Measurements from ENCODE around the gene LSM14A.

Gene LSM14A

DNA sequence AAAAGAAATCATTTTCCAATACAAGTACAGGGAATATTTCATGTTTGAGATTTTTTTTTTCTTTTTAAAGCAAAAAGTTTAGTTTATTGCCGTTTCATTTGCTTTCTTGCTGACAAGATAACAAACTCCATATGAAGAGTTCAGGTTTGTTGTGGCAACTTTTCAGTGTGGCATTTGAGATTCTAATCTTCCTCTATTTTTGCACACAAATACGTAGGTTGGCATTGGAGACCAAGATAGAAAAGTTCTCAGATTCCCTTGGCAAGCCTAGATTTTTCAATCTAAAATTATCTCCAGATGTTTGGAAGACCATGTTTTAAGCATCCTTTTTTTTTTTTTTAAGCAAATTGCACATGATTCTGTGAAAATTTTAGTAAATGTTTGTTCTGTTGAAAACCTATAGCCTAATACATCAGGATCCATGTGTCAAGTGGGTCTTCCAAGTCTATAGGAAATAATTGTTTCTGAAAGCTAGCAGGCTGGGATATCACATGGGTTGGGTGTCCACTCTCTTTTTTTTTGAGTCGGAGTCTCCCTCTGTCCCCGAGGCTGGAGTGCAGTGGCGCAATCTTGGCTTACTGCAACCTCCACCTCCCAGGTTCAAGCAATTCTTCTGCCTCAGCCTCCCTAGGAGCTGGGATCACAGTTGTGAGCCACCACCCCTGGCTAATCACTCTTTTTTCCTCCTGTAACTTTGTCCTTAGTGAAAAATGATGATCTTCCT lies 84.7 kb downstream of the LSM14A start:
- no peak for DNase-seq (ENCODE audit: low read depth)

GRCh38 chr19:34257559-34257924 lies 85.2 kb downstream of the LSM14A start:
- DNase-seq (ENCODE audit: low read depth): no peak

- no peak for DNase-seq (ENCODE audit: low read depth)
These were observed 87.2 kb downstream of the LSM14A start for GRCh38 chr19:34259367-34260095.

DNA sequence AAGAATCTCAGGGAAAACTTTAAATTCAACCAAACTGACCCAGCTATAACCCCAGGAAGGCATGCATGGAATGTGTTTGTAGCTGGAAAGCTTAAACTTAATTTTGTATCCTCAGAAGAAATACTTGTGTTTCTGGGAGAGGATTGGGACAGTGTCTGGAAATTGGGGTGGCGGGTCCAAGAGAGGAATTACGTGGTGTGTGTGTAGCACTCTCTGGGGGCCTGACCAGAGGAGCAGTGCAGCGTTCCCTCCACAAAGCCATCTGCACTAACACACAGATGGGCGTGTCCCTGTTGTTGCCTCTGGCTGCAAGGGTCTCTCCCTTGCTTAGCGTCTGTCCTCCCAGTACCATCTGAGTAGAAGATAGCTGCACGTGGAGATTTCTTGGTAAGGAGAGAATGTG lies 88.5 kb downstream of the LSM14A start:
- no peak for DNase-seq (ENCODE audit: low read depth)

DNA sequence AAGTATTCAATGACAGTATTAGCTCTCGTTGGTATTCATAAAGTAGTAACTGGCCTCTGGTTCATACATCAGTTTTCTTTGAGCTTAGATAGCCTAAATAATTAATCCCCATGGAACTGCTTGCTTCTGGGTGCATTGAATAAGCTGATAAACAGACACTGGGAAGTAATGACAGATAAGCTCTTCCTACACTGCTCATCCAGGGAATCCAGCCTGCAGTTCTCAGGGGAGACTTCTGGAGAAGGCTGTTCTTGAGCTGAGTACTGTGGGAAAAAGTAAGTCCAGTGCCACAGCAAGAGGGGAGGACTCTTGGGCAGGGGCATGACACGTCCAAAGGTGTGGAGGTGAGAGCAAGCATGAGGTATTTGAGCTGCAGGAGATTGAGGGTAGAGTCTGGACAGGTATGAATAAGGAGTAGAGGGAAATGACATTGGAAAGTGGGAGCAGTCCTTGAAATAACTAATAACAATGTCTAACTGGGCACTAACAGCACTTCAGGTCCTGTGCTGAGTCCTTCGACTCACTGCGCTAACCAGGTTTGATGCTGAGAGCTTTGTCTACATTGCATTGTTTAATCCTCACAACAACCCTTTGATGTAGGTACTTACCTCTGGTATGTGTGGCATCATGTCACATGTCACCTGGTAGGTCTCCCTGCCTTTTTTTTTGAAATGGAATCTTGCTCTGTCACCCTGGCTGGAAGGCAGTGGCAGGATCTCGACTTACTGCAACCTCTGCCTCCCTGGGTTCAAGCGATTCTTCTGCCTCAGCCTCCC lies 89.2 kb downstream of the LSM14A start:
- no peak for DNase-seq (ENCODE audit: low read depth)

- DNase-seq (ENCODE audit: low read depth): no peak
These were observed 91.5 kb downstream of the LSM14A start for GRCh38 chr19:34263745-34264237.

DNA sequence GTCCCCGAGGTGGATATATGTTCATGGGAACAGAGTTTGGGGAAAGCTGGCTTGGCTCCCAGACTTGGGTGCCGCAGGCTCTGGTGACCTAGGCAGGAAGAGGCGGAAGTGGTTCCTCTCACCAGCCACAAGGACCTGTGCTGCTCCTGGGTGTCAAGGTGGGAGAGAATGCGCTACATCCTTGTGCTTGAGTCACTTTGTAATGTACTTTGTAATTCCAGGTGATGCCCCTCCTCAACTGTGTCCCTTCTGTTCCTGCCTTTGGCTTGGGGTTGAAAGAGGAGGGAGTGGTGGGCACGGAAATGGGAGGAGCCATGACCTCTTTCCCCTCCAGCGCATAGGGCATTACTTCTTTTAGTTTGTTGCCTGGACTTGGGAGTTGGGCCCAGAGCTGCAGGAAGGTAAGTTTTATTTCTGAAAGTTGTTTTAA lies 92.9 kb downstream of the LSM14A start:
- DNase-seq (ENCODE audit: low read depth): no peak

DNA sequence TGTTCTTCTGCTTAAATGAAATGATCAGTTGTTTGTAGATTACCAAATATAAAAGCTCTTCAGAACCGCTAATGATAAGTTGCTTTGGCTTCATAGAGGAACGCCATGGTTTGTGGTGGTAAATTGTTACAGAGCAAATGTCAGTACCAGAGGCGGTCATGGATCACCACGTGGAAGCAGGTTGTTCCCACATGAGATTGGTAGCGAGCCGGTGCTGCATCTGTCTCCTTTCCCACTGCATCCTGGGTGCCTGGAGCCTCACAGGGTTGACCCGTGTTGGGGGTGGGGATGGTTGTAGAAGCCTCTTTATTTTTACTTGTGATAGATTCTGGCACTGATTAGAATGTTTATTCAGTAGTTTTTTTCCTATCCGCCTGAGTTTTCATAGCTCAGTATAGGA lies 96.8 kb downstream of the LSM14A start:
- DNase-seq (ENCODE audit: low read depth): no peak

GRCh38 chr19:34269489-34269888 lies 97.2 kb downstream of the LSM14A start:
- DNase-seq (ENCODE audit: low read depth): no peak

- peak; percentile 43 for DNase-seq (ENCODE audit: low read depth)
These were observed 97.8 kb downstream of the LSM14A start for GRCh38 chr19:34269968-34270621.

GRCh38 chr19:34273121-34273520 lies 100.8 kb downstream of the LSM14A start:
- no peak for DNase-seq (ENCODE audit: low read depth)

- no peak for DNase-seq (ENCODE audit: low read depth)
These were observed 102.1 kb downstream of the LSM14A start for GRCh38 chr19:34274284-34274826.

- no peak for DNase-seq (ENCODE audit: low read depth)
These were observed 102.7 kb downstream of the LSM14A start for GRCh38 chr19:34274827-34275625.

DNA sequence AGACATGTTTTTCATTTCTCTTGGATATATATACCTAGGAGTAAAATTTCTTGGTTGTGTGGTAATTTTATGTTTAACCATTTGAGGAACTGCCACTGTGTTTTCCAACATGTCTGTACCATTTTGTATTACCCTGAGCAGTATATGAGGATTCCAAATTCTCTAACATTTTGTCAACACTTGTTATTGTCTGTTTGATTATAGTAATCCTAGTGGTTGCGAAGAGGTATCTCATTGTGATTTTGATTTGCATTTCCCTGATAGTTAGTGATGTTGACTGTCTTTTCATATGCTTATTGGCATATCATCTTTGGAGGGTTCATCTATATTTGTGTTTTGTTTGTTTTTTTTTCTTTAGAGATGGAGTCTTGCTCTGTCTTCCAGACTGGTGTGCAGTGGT lies 103.4 kb downstream of the LSM14A start:
- DNase-seq (ENCODE audit: low read depth): no peak

- DNase-seq (ENCODE audit: low read depth): no peak
These were observed 104.3 kb downstream of the LSM14A start for GRCh38 chr19:34276614-34277013.

DNA sequence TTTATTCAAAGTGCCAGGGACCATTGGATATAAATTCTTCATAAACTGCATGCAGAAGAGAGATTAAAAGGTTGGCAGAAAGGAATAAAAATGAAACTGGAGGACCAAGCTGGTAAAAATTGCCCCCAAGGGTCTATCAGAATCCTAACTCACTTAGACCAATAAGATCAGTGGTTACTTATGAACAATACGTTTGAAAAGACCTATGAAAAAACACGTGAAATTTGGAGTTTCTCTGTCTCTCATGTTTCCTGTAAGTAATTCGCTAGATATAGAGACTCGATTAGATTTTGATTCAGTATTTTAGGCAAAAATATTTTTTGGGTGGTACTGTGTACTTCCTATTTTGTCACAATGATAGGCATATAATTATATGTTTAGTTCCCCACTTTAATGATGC lies 104.9 kb downstream of the LSM14A start:
- DNase-seq (ENCODE audit: low read depth): no peak

- no peak for DNase-seq (ENCODE audit: low read depth)
These were observed 106.5 kb downstream of the LSM14A start for GRCh38 chr19:34278783-34279182.

All from activated T-cell treated with anti-CD3 and anti-CD28 coated beads for 24 hours (primary cell).